Hepatocyte (in vitro differentiated cells): ENCODE data around the gene PCNT.

Source experiments
- CTCF ChIP-seq: fragments of 200-600 bp; sonication (generic); IDR thresholded peaks from 2 replicates; pipeline ENCODE4 v1.5.1; 2016; ENCODE audit warnings: antibody characterized with exemption, mild to moderate bottlenecking; ENCODE audit not compliant: poor library complexity
- EZH2 ChIP-seq: fragments of 200-600 bp; sonication (generic); IDR thresholded peaks from 2 replicates; pipeline ENCODE4 v1.6.1; 2016; ENCODE audit warnings: antibody characterized with exemption, mild to moderate bottlenecking, borderline replicate concordance

GRCh38 chr21:46323227-46323709 is 688 bp upstream of the PCNT start:
- TF ChIP-seq CTCF (no peak), EZH2 (no peak)
